PC-3 (cell line): ENCODE results near the gene PSMB9.

ENCODE experiments used
- CTCF ChIP-seq: fragments of 300-600 bp; sonication (generic); conservative IDR thresholded peaks from 2 replicates; pipeline ENCODE4 v1.5.1; 2017; ENCODE audit warnings: antibody characterized with exemption, low read depth, mild to moderate bottlenecking, low read length
- EZH2 ChIP-seq: fragments of 300-600 bp; sonication (generic); IDR thresholded peaks from one replicate; pipeline ENCODE4 v1.6.1; 2017; ENCODE audit warnings: antibody characterized with exemption, mild to moderate bottlenecking, low read length; ENCODE audit not compliant: unreplicated experiment

DNA sequence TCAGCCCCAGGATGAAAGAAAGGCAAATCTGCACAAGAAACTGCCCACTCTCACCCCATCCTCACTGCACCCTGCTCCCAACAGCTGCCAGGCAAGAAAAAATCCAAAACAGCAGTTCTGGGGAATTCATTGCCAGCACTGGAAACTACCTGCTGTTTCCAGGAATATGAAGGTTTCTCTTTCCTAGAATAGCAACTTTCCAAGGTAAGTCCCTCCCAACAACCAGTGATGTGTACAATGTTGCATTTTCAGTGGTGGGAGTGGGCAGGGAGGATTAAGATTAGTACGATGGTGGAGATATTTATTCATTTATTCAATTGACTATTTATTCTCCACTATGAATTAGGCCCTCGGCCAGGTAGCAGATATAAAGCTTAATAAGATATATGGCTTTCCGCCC, 27.0 kb upstream of the PSMB9 start:
- TF ChIP-seq CTCF, result no peak
- no peak for TF ChIP-seq EZH2
